Measurements from ENCODE around the gene NFIC.

NFIC gene

DNA sequence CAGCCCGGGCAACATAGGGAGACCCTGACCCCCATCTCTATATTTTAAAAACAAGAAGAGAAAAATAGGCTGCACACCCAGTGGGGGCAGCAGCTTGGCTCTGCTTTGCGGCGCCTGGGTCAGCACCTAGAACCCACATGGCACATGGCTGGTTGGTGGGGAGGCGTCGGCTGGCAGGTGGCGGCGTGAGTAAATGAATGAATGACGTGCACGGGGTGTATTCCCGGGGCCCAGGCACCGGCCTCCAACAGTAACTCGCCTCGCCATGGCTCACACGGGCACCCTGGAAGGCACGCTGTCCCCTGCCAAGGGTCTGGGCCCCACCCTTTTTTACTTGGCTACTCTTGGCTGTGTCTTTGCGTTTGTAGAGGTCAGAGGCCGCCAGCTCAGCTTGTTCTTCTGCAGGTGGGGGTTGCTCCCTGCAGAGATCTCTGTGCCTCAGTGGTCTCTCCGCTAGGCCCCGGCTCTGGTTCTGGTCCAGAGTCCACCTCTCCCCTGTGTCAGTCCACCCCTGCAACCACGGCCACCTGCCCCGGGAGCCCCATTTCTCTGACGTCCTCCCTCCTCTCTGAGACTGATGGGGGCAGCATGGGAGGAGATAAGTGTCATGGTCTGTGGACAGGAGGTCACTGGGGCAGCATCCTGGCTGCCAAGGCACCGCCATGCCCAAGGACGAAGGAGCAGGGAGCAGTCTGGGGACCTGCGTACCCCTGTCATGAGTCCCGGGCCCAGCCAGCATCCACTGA, 145.3 kb downstream of the NFIC start:
- no peak for DNase-seq (ENCODE audit: low read depth)

DNA sequence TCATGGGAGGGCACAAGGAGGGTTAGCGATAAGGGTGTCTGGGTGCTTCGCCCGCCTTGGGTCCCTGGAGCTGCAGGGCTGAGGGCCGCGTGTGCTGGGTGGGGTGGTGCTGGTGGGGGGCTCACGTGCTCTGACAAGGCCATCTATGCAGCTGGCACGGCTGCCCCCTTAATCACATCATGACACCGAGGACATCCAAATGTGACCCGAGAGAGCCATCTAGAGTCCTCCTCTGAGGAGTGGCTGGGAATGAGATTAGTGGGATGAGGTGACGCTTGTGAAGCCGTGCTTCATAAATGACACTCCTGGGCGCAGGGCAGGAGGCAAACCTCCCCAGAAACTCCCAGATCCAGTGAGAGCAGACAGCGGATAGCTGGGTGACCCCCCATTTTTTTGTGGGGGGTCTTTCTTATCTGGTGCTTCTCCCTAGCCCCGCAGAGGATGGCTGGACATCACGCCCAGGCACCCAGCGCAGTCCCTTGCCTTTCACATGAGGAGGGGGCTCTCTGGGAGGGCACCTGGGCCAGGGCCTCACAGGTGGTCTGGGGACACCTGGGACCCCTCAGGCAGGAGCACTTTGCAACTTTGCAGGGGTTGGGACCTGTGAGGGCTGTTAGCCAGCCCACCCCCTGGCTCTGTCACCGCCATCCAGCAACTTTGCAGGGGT, 146.3 kb downstream of the NFIC start:
- no peak for DNase-seq (ENCODE audit: low read depth)

DNA sequence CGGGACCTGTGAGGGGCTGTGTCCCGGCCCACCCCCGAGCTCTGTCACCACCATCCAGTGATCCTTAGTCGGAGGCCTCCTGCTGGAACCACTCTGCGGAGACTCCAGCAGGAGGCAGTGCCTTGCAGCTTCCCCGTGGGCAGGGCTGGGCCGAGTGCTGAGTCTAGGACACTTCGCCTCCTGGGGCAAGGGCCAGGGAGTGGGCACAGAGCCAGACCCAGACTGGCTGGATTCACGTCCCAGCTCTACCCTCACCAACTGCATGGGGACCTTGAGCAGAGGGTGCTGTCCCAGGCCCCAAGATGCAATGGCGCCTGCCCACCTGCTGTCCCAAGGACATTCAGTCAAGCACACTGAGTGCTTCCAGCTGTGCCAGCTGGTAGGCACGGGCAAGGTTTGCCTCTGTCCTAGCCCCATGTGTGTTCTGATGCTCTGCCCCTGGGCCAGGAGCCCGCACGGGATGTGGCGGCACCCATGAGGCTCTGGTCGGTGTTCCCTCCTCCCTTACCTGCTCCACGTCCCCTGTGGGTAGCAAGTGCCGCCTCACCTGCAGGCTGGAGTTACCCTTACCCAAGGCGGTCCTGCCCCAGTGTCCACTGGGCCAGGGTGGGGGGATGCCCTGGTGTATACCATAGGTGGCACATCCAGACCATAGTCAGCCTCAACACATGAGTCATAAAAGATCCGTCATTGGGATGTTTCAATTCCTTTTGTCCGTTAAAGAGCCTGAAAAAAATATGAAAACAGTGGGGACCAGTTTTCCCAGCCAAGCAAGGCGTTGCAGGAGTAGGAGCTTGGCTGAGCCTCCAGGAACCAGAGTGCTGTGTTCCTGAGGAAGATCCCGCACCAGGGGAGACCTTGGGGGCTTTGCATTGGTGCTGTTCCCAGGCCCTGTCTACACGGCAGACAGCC, 147.1 kb downstream of the NFIC start:
- no peak for DNase-seq (ENCODE audit: low read depth)

DNA sequence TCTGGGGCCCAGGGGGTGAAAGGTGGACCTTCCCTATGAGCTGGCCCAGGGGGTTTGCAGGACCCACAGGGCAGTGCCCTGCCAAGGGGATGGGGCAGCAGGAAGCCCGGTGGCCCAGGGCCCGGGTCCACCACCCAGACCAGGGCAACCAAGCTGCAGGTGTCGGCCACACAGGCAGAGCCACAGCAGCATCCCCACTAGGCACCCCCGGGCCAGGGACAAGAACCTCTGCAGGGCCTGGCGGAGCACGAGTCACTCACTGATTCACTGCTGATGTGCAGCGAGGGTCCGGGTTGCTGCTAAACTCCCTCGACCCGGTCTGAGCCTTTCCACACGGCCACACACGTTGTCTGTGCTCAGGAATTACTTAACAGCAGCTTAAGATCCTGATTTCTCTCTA, 148.5 kb downstream of the NFIC start:
- DNase-seq (ENCODE audit: low read depth), result no peak

DNA sequence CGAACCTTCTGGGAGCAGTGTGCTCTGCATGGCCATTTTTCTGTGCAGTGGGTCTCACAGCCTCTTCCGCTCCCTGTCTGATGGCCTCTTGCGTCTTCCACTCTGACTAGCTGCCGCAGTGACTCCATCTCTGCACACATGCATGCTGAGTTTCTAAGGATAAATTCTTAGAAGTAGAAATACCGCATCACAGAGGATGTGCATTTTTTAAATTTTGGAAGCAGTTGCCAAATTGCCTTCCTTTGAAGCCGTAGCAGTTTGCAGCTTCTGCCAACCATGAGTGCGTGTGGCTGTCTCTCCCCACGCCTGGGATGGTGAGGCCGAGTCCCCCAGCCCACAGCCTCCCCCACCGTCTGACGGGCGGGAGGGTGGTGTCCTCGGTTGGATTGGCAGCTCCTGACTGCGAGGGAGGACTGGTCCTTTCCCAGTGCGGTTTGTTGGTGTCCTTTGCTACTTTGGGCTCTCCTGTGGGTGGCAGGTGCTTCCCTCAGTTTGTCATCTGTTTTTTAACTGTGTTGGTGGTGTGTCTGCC, 149.6 kb downstream of the NFIC start:
- no peak for DNase-seq (ENCODE audit: low read depth)

DNA sequence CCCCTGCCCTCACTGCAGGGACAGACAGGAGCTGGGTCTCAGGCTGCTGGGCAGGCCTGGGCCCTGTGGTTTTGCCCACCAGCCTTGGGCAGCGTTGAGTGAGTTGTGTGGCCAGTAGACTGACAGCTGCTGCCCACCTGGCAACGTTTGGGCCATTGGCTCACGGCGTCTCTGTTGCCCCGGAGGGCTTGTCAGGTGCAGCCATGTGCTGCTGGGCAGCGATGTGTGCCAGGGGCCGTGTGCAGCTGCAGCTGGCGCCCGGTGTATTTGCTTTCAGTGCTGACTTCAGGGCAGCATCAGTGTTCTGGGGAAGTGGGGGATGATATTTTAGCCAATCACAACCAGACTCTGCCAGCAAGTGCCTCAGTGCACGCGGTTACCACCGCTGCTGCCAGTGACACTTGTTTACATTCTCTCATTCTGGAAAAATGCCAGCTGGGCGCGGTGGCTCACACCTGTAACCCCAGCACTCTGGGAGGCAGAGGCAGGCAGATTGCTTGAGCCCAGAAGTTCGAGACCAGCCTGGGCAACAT, 150.4 kb downstream of the NFIC start:
- DNase-seq (ENCODE audit: low read depth), result no peak

DNA sequence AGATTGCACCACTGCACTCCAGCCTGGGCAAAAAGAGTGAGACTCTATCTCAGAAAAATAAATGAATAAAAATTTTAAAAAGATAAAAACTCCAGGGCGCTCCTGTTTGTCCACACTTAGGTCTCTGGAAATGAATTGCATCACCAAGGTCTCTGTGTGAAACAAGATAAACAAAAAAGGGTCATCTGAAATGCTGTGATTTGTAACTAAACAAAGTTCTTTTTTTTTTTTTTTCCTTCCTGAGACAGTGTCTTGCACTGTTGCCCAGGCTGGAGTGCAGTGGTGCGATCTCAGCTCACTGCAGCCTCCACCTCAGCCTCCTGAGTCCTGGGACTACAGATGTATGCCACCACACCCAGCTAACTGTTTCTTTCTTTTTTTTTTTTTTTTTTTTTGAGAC, 151.3 kb downstream of the NFIC start:
- no peak for DNase-seq (ENCODE audit: low read depth)

DNA sequence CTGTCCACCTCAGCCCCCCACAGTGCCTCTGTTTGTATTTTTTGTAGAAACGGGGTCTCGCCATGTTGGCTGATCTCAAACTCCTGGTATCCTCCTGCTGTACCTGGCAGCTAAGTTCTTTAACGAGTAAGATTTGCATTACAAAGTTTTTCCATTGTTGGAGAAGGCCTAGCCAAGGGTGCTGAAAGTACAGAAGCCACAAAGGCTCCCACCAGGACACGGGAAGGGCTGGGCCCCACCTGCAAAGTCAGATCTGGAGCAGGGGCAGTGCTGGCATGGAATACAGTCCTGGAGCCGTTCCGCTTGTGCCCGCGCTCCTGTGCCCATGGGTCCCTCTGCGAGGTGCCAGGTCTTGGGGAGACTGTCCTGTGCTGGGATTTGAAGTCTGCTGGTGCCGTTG, 151.9 kb downstream of the NFIC start:
- DNase-seq (ENCODE audit: low read depth), result no peak

DNA sequence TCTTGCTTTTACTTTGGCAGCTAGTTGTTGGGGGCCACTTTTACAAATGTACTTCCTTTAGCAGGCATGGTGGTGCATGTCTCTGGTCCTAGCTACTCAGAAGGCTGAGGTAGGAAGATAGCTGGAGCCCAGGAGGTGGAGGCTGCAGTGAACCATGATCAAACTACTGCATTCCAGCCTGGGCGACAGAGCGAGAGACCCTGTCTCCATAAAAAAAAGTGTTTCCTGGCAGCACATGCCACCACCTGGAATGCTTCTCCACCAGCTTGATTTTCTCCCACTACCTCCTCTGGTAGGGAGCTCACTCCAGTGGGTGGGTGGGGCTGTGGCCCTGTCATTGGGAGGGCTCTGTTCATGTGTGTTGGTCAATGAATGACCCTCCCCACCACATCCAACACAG, 152.3 kb downstream of the NFIC start:
- no peak for DNase-seq (ENCODE audit: low read depth)

All from stimulated activated CD8-positive, alpha-beta memory T cell treated with anti-CD3 and anti-CD28 coated beads, Interleukin-4, amount 100 ng/mL, for 24 hours (primary cell).